HG02642 (cell line): Measurements from ENCODE around the gene IQCC.

ENCODE experiments used
- ATAC-seq: cut with Tn5 transposase; IDR thresholded peaks from one replicate; pipeline ENCODE4 v1.9.1; 2021; ENCODE audit warnings: mild to moderate bottlenecking; ENCODE audit not compliant: unreplicated experiment, poor library complexity

Gene IQCC

GRCh38 chr1:32255072-32256071 lies 49.9 kb downstream of the IQCC start:
- no peak for ATAC-seq

GRCh38 chr1:32256473-32257226 lies 51.2 kb downstream of the IQCC start:
- no peak for ATAC-seq

- no peak for ATAC-seq
These were observed 51.7 kb downstream of the IQCC start for GRCh38 chr1:32257227-32257508.
